Prostate gland (tissue), 2 donors: ENCODE measurements around the gene SULT1B1. TPM values are rescaled to one million over a fixed set of nuclear protein-coding genes. Genes with fewer than 3 reads are reported as not detected.

Source experiments
- DNase-seq: peaks from one replicate; pipeline ENCODE4 v3.0.0-alpha.2; 2019; ENCODE audit warnings: low spot score
- H3K27ac ChIP-seq, 2 donors: fragments of 200-600 bp; sonication (generic); 2 replicates each; pipeline ENCODE4 v1.5.1; 2017 to 2019
- H3K27me3 ChIP-seq: fragments of 200-600 bp; sonication (generic); replicated peaks from 2 replicates; pipeline ENCODE4 v1.5.1; 2019; ENCODE audit not compliant: insufficient read depth
- H3K36me3 ChIP-seq, 2 donors: fragments of 200-600 bp; sonication (generic); 1 replicate in 1 of 2; 2 replicates in 1 of 2; pipeline versions ENCODE4 v1.5.1 to v1.8.1; 2017 to 2019
- H3K4me1 ChIP-seq: fragments of 200-600 bp; sonication (generic); replicated peaks from 2 replicates; pipeline ENCODE4 v1.5.1; 2019
- H3K4me3 ChIP-seq, 2 donors: fragments of 200-600 bp; sonication (generic); 2 replicates each; pipeline ENCODE4 v1.5.1; 2017 to 2019
- H3K9me3 ChIP-seq: fragments of 200-600 bp; sonication (generic); 2 replicates; pipeline ENCODE4 v1.5.1; 2017
- CTCF ChIP-seq, 4 experiments: fragments of 200-600 bp in 2 of 4; fragments of 450-650 bp in 2 of 4; sonication (generic) in 2 of 4; IDR thresholded peaks; 1 replicate in 3 of 4; 2 replicates in 1 of 4; pipeline ENCODE4 v1.5.1; 2016 to 2019; ENCODE audit warnings: antibody characterized with exemption in 4 of 4, mild to moderate bottlenecking in 2 of 4, moderate library complexity in 2 of 4
- POLR2A ChIP-seq: fragments of 450-650 bp; IDR thresholded peaks from one replicate; pipeline ENCODE4 v1.6.1; 2016; ENCODE audit warnings: antibody characterized with exemption, mild to moderate bottlenecking
- POLR2AphosphoS5 ChIP-seq: sonication (generic); formaldehyde crosslinking; IDR thresholded peaks from one replicate; pipeline ENCODE4 v1.6.1; 2017; ENCODE audit warnings: antibody characterized with exemption
- WGBS: methylation state at CpG from one replicate; pipeline ENCODE4 v1.1.5; 2018; 5-methylcytosine and 5-hydroxymethylcytosine counted together
- intact Hi-C: fragments of 100-400 bp; cut with DNase I; formaldehyde crosslinking; loops from one replicate; pipeline ENCODE4 v1.14.2; 2022
- total RNA-seq, 2 donors: library from RNA; depleted of rRNA; stranded (reverse); fragments of >200 nt; gene quantifications; one replicate each; pipeline ENCODE4 v1.1.0, GENCODE V29; 2016

The SULT1B1 gene
- total RNA-seq, 2 donors from 2014 or later, result 0.36 to 3.0 TPM

- intact Hi-C loops, result no loop called here
- 2% methylated on average over 1 of the region's 1 CpG for WGBS
Measured at GRCh38 chr4:69764311-69764710, 3.9 kb upstream of the SULT1B1 start.

GRCh38 chr4:69763233-69763632, 2.8 kb upstream of the SULT1B1 start:
- no peak for DNase-seq
- no peak overlapping the region for H3K4me3 ChIP-seq
- no peak for TF ChIP-seq POLR2A
- no peak for TF ChIP-seq POLR2AphosphoS5
- TF ChIP-seq CTCF (IDR thresholded peaks at IDR 0.05), result no peak
- no peak overlapping the region for H3K27ac ChIP-seq
- 92% methylated on average over 3 of the region's 3 CpGs for WGBS
- no peaks in the 10 kb centered on the region for H3K36me3 ChIP-seq
- H3K9me3 ChIP-seq, result no peaks in the 10 kb centered on the region
- intact Hi-C loops, result no loop called here
- H3K27me3 ChIP-seq, result no peaks in the 10 kb centered on the region
- no peaks in the 10 kb centered on the region for H3K4me1 ChIP-seq

More at GRCh38 chr4:69764311-69764710, 3.9 kb upstream of the SULT1B1 start:
- H3K27me3 ChIP-seq, result no peaks in the 10 kb centered on the region
- no peak overlapping the region for H3K27ac ChIP-seq
- H3K4me3 ChIP-seq, result no peak overlapping the region
- H3K4me1 ChIP-seq, result no peaks in the 10 kb centered on the region
- TF ChIP-seq CTCF (IDR thresholded peaks at IDR 0.05) (no peak), POLR2A (no peak), POLR2AphosphoS5 (no peak)
- H3K9me3 ChIP-seq, result no peaks in the 10 kb centered on the region
- no peak for DNase-seq
- H3K36me3 ChIP-seq, result no peaks in the 10 kb centered on the region

GRCh38 chr4:69759189-69759604, 1.2 kb downstream of the SULT1B1 start:
- TF ChIP-seq POLR2A (no peak), CTCF (IDR thresholded peaks at IDR 0.05) (no peak), POLR2AphosphoS5 (no peak)
- WGBS, result 88% methylated on average over 6 of the region's 6 CpGs
- Histone ChIP-seq H3K4me3 (no peak overlapping the region), H3K27ac (no peak overlapping the region), H3K9me3 (no peaks in the 10 kb centered on the region), H3K36me3 (no peaks in the 10 kb centered on the region), H3K4me1 (no peaks in the 10 kb centered on the region), H3K27me3 (no peaks in the 10 kb centered on the region)
- intact Hi-C loops, result no loop called here
- no peak for DNase-seq

- H3K27ac ChIP-seq, result no peak overlapping the region
- no peaks in the 10 kb centered on the region for H3K36me3 ChIP-seq
- H3K4me1 ChIP-seq, result no peaks in the 10 kb centered on the region
- H3K9me3 ChIP-seq, result no peaks in the 10 kb centered on the region
- intact Hi-C loops, result no loop called here
- TF ChIP-seq POLR2A (no peak), CTCF (IDR thresholded peaks at IDR 0.05) (no peak), POLR2AphosphoS5 (no peak)
- 97% methylated on average over 2 of the region's 2 CpGs for WGBS
- no peak for DNase-seq
- H3K4me3 ChIP-seq, result no peak overlapping the region
- H3K27me3 ChIP-seq, result no peaks in the 10 kb centered on the region
Measured at GRCh38 chr4:69757464-69757863, 3.0 kb downstream of the SULT1B1 start.

GRCh38 chr4:69754926-69755580, 5.4 kb downstream of the SULT1B1 start:
- no peak overlapping the region for H3K4me3 ChIP-seq
- H3K27me3 ChIP-seq, result no peaks in the 10 kb centered on the region
- H3K4me1 ChIP-seq, result no peaks in the 10 kb centered on the region
- no peak for DNase-seq
- intact Hi-C loops, result no loop called here
- 95% methylated on average over 4 of the region's 4 CpGs for WGBS
- H3K27ac ChIP-seq, result no peak overlapping the region
- H3K9me3 ChIP-seq, result no peaks in the 10 kb centered on the region
- H3K36me3 ChIP-seq, result no peaks in the 10 kb centered on the region
- TF ChIP-seq CTCF (IDR thresholded peaks at IDR 0.05) (no peak), POLR2AphosphoS5 (no peak), POLR2A (no peak)
